HG02884 (cell line): ENCODE measurements around the gene CYP26C1.
A peak's percentile ranks its signal among the peaks of the same experiment; 100 is the strongest.

Experiments used
- ATAC-seq: cut with Tn5 transposase; IDR thresholded peaks from one replicate; pipeline ENCODE4 v1.9.1; 2021; ENCODE audit warnings: mild to moderate bottlenecking, moderate library complexity; ENCODE audit not compliant: unreplicated experiment

Gene CYP26C1, protein sequence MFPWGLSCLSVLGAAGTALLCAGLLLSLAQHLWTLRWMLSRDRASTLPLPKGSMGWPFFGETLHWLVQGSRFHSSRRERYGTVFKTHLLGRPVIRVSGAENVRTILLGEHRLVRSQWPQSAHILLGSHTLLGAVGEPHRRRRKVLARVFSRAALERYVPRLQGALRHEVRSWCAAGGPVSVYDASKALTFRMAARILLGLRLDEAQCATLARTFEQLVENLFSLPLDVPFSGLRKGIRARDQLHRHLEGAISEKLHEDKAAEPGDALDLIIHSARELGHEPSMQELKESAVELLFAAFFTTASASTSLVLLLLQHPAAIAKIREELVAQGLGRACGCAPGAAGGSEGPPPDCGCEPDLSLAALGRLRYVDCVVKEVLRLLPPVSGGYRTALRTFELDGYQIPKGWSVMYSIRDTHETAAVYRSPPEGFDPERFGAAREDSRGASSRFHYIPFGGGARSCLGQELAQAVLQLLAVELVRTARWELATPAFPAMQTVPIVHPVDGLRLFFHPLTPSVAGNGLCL

DNA sequence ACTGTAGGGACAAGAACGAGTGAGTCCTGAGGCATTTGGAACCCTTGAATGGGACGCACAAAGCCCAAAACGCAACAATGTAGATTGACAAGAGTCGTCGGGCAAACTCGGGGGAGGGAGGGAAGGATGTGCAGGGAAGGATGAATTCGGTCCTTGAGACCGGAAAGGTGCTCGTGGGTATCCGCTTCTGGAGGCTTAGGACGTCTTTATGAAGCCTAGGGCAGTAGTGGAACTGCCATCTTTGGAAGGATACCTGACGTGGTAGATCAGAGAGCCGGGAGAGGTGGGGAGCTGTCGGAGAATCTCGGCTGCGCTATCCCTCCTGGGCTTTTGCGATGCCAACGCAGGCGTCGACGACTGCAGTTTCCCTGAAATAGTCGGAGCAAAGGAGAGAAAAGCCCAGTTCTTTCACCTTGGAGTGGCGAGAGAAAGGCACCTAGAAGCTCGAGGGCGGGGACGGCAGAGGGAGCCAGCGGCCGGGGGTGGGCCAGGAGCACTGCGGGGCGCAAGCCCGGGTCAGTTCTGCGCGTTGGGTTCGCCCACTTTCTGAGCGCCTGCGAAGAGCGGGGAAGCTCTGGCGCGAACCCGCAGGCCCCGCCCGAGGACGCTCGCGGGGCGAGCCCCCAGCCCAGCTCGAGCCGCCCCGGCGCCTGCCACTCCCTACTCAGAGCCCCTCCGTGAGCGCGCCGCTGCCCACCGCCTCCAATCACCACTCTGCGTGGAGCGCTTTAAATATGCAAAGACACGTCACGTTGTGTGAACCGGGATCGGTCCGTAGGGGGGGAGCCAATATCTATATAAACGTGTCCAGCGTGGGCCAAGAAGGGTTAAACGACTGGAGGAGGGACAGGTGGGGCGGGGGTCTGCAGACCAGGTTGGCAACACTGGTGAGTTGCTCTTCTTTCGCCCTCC, at the start of gene CYP26C1:
CYP26C1 (plus strand) TSS at position 824 of the 912 bp plus-strand sequence. CDS start 466 bp downstream, outside the sequence.
- no peak for ATAC-seq

DNA sequence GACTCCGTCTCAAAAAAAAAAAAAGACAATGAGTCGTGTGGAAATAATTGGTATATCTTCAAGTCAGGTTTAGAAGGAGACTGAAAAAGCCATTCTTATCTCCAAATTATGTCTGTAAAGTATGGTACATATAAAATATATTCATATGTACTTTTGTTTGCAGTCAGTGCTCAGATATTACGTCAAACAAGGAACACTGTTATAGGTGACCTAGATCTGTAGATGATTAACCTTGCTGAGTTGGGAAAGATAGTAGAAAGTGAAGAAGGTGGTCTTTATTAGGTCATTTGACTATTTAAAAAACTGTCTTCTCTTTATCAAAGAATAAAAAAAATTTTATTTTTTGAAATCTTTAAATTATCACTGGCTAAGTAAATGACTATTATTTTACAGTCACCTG, 44.9 kb upstream of the CYP26C1 start:
- ATAC-seq: no peak

DNA sequence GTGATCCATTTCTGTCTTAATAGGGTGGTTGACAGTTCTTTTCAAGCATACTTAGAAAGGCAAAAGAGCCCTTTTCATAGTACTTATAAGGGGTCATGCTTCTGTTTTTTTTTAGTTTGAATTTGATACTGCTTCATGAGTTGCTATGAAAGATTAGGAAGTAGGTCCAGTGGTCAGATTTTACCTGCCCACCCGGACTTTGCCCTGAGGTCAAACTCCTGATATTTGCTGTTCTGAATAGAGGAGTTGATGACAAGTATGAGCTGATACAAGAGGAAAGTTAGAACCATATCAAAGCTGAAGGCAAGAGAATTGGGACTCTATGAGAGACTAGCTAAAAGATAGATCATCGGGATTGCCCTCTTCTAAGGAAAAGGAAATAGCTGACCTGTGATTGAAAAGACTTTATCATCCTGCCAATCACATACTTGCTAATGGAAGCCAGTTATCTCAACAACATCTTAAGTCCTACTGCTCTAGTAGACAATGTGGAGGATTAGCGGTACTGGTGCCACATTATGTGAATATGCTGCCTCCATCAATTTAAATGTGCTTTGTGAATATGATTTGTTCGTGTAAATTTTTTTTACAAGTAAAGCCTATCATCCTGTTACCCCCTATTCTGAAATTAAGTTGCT, 37.5 kb upstream of the CYP26C1 start:
- no peak for ATAC-seq

DNA sequence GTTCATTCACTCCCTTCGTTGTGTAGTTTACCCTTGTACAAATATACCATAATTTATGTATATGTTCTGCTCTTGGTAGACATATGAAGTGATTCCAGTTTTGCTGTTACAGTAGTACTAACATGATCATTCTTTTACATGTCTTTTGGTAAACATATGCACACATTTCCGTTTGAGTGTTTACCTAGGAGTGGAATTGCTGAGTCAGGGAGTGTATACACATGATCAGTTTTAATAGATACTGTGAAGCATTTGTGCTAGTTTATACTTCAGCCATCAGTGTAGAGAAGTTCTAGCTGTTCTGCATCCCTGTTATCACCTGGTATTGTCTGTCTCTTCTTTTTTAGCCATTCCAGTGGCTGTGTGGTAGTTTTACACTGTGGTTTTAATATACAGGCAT, 34.5 kb upstream of the CYP26C1 start:
- no peak for ATAC-seq

DNA sequence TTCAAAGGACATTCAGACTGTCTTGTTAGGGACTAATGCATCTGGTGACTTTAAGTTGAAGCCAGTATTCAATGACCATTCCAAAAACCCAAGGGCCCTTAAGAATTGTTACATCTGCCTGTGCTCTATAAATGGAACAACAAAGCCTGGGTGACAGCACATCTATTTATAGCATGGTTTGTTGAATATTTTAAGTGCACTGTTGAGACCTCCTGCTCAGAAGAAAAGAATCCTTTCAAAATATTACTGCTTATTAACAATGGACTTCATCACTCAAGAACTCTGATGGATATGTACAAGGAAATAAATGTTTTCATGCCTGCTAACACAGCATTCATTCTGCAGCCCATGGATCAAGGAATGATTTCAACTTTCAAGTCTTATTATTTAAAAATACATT, 33.1 kb upstream of the CYP26C1 start:
- no peak for ATAC-seq

DNA sequence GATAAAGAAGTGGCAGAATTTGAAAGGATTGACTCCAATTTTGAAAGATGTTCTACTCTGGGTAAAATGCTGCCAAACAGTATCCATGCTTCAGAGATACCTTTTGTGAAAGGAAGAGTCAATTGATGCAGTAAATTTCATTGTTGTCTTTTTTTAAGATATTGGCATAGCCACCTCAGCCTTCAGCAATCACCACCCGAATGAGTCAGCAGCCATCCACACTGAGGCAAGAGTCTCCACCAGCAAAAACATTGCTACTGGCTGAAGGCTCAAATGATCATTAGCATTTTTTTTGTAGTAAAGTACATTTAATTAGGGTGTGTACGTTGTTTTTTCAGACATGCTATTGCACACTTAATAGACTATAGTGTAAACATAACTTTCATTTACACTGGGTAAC, 31.7 kb upstream of the CYP26C1 start:
- no peak for ATAC-seq

DNA sequence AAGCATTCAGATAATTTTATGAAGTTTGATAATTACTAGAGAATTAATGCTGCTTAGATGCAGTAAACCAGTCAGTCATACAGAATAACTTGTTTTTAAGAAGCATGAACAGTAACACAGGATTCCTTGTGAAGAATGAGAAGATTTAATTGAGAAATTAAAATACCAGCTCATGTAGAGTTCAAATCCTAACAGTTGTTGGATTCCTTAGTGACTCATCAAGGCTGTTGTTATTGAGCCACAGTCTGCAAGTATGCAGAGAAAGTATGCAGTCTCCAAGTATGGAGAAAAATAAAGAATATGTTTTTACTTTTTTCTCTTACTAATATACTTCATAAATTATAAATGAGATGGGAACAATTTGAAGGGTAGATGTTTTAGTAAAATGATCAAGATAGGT, 30.2 kb upstream of the CYP26C1 start:
- no peak for ATAC-seq

DNA sequence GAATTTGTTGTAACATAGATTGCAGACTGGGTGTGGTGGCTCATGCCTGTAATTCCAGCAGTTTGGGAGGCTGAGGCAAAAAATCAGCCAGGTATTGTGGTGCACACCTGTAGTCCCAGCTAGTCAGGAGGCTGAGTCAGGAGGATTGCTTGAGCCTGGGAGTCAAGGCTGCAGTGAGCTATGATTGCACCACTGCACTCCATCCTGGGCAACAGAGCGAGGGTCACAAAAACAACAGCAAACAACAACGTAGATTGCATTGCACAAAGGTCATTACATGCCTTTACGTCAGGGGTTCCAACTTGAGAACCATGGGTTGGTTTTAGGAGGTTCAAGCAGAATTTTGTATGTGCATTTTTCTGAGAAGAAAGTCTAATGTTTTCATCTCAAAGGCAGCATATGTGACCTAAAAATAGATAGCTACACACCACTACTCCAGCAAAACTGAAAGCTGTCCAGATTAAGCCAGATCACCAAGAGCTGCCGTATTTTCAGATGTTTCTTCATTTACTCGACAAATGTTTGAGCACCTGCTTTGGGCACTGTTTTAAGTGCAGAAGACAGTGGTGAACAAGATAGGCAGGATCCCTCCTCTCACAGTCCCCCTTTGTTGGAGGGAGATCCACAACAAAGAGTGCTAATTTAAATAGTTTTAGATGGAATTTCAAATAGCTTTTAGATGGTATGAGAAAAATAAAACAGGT, 28.3 kb upstream of the CYP26C1 start:
- no peak for ATAC-seq

DNA sequence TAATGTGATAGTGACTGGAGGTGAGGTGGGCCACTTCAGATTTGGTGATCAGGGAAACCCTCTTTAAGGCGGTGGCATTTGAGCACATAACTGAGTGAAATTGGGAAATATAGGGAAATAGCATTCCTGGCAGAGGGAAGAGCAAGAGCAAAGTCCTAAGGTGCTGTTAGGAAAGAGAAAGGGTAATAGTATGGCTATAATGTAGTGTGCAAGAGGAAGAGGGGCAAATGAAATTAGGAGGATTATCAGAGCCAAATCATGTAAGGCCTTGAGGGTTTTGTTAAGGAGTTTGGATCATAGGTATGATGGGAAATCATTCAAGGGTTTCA, 27.8 kb upstream of the CYP26C1 start:
- no peak for ATAC-seq

DNA sequence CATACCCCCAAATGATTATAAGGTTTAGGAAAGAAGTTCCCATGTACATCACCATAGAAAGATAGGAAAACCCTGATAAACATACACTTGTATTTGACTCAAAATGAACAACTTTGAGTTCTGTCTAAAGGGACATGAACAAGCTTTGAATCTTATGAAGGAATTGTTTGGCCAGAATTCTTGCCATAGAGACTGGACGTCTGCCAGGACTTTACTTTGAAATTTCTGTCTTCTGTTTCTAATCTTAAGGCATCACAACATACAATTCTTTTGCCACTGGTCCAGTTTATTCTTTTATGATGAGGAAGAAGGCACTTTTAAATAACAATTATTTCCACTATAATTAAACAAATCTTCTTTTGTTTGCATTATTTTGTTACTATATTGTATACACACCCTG, 26.2 kb upstream of the CYP26C1 start:
- ATAC-seq: no peak

DNA sequence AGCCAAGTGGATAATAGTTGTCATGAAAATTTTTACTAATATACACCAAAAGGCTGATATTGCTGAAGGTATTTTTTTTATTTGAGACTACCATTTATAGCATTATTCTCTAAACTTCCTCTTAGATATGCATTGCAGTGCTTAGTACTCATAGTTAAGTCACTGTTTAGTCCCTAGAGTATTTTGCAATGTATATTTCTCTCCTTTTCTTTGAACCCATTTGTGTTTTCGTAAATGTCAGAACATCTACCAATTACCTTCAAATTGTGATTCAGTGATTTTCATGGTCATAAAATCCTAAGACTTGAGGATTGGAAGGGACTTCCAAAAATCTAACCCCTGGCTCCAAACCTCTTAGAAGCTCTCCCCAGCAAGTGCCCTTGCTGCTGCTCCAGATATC, 21.5 kb upstream of the CYP26C1 start:
- ATAC-seq: no peak

DNA sequence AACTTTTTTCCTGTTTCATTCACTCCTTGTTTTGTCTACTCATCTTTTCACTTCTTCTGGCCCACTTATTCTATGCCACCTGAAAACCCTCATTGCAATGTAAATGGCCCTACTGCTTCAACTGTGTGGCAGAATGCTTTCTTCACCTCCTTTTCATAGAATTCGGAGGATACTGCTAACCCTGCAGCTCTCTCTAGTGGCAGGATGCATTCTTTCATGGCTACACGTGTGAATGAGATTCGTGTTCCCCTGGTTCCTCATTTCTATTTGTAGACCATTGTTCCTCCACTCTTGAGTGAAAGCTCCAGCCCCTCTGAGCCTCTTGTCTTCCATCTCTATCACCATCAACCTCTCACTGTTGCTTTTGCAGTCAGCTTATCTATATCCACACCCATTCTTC, 20.9 kb upstream of the CYP26C1 start:
- ATAC-seq: no peak

DNA sequence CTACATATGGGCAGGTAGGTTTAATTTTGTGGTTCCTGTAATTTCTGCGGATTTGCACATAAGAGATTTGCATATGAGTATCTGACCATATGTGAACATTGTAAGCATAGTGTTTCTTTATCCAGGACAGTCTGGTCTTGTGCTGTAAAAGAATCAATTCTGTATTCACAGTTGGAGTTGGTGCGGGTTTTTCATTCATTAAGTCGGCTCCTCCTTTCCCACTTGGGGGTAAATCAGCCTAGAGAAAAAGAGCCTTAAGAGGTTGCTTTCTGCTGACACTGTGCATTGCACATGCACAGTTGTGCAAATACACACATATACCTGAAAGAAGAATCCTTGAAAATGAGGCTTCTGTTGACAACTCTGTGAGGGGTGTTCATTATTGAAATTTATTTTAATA, 6.1 kb upstream of the CYP26C1 start:
- no peak for ATAC-seq

DNA sequence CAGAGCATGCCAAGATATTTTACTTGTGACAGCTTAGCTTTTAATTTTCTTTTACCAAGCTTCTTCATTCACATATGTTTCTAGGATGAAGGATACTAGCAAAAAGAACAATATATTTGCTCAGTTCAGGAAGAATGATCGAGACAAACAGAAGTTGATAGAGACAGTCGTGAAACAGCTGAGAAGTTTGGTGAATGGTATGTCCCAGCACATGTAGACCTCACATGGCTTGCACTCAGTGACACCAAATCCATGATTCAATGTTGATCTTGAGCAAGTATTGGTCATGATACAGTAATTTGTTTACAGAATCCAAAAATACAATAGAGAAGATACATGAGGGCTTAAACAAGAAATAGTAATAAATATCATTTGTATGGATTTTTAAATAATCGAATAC, 2.5 kb upstream of the CYP26C1 start:
- ATAC-seq: no peak

DNA sequence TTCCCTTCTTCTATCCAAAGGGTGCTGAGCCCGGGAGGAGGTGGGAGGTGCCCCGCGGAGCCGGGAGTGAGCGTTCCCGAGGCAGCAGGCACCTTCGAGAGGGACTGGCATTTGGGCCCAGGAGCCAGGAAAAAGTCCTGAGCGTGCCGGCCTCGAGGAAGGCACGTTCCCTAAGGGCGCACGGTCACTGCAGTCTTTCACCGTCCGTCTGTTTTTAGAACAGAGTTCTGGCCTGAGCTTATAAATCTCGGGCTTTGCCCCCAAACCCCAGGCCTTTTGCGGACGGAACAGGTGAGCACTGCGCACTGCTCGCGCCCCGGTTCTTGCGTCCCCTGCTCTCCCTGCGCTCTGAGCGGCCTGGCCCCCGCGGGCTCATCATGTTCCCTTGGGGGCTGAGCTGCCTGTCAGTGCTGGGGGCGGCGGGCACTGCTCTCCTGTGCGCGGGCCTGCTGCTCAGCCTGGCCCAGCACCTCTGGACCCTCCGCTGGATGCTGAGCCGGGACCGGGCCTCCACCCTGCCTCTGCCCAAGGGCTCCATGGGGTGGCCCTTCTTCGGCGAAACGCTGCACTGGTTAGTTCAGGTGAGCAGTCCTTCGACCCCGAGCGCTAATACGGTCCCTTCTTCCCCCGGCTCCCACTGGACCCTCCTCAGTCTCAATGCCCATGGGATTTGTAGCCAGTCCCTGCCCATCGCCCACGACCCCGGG, 442 bp downstream of the CYP26C1 start:
- ATAC-seq: no peak

DNA sequence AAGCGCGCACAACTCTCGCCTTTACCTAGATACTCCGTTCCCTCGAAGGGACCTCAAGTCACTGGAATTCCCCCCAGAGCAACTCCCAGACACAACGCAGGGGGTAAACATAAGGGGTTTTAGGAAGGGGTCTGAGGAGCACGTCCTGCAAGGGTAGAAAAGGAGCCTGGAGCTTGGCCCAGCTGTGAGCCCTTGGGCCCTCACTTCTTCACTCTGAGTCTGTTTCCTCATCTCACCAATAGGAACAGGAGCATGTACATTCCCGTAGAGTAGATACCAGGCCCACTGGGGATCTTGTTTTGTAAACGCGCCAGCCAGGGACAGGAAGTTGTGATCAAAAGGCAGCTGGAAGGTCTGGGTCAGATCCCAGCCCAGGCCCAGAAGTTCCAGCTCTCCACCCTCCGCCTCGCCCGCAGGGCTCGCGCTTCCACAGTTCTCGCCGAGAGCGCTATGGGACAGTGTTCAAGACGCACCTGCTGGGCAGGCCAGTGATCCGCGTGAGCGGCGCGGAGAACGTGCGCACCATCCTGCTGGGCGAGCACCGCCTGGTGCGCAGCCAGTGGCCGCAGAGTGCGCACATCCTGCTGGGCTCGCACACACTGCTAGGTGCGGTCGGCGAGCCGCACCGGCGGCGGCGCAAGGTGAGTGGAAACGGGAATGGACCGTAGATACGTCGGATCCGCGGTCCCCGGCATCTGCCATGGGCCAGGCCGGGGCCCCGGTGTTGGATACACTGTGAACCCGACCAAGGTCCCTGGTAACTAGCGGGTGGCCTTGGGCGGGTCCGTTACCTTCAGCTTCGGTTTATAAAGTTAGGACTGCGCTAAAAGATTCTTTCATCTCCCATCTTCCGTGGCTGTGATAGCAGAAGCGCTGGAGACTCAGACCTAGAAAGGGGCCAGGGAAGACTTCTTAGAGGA, 1.3 kb downstream of the CYP26C1 start:
- ATAC-seq: no peak

DNA sequence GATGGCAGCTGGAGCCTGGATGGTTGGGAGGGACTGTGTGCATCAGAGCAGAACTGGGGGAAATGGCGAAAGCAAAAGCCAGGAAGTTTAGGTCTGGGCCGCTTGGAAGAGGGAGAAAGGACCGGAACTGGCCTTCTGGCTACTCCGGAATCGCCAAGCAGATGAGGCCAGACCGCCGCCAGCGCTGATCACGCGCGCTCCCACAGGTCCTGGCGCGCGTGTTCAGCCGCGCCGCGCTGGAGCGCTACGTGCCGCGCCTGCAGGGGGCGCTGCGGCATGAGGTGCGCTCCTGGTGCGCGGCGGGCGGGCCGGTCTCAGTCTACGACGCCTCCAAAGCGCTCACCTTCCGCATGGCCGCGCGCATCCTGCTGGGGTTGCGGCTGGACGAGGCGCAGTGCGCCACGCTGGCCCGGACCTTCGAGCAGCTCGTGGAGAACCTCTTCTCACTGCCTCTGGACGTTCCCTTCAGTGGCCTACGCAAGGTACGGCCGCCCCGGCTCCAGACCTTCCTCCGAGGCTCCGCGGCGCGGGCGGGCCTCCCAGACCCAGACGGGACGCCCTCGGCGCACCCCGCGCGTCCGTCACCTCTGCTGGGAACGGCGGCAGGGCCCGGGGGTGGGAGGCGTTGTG, 2.0 kb downstream of the CYP26C1 start:
- ATAC-seq: peak; percentile 46

DNA sequence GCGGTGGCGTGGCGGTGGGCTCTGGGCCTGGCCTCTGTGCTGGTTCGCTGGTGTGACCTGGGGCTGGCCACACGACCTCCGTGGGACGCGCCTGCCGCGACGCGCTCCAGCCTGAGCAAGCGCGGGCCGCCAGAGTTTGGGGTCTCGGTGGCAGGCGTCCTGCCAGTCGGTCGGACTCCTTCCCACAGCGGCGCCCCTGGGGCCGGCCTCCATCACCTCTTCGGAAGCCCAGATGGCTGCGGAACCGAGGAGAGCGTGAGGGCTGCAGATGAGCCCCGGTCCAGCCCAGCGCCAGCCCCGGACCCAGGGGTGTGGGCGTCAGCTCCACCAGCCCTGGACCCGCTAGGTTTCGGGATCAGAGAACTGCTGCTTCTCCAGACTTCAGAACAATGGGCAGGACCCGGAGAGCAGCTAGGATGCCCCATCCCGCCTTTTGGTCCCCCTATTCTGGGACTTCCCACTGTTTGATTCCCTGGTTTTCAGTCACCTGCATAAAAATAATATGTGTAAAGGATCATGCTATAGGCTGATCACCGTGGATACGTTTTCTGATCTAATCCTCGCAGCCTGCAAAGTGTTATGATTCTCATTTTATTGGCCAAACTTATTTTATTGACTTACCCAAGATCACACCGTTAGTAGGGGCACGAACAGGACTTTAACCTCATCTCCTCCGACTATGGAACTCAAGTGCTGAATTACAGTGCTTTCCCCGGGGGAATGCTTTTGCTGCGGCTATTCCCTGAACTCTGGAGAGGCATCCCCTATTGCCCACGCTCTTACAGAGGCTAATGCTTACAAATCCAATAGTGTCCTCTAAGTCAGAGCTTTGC, 2.8 kb downstream of the CYP26C1 start:
- ATAC-seq: no peak
